OCI-LY7 (cell line): ENCODE results near the gene FKBP2. TPM values are rescaled to one million over a fixed set of nuclear protein-coding genes. Genes with fewer than 3 reads are reported as not detected.

Experiments used
- BruUV-seq: library from RNA; stranded (reverse); fragments of 400-500 nt; replicated peaks from 2 replicates; lab custom pipeline; 2021; lab: Mats Ljungman, UMichigan
- CTCF ChIA-PET: fragments of 300-600 bp; sonication (Branson Sonifier 250); formaldehyde crosslinking; loops from one replicate; lab custom pipeline; 2022; ENCODE audit warnings: antibody characterized with exemption; ENCODE audit not compliant: unreplicated experiment; lab: Charles Lee
- POLR2A ChIA-PET: fragments of 300-600 bp; sonication (Branson Sonifier 250); formaldehyde crosslinking; loops from one replicate; lab custom pipeline; 2022; ENCODE audit warnings: antibody characterized with exemption; lab: Charles Lee
- DNase-seq: peaks from one replicate; pipeline ENCODE4 v3.0.0-alpha.2; 2015; ENCODE audit warnings: low spot score
- H2AFZ ChIP-seq: fragments of 200-600 bp; sonication (generic), shearing (Covaris generic); 2 replicates; pipeline ENCODE4 v1.6.1; 2014; ENCODE audit warnings: mild to moderate bottlenecking, antibody characterized with exemption, low read length, moderate library complexity
- H3K27ac ChIP-seq: fragments of 200-600 bp; sonication (generic); 2 replicates; pipeline ENCODE4 v1.5.1; 2014; ENCODE audit warnings: mixed run types, low read depth, mild to moderate bottlenecking, moderate library complexity, low read length, inconsistent platforms; ENCODE audit not compliant: poor library complexity, severe bottlenecking
- H3K36me3 ChIP-seq: fragments of 200-600 bp; sonication (generic); 2 replicates; pipeline ENCODE4 v1.6.1; 2014; ENCODE audit warnings: mild to moderate bottlenecking, antibody characterized with exemption, low read length, moderate library complexity, mixed read lengths; ENCODE audit not compliant: insufficient read depth
- H3K4me1 ChIP-seq: fragments of 200-600 bp; sonication (generic); 2 replicates; pipeline ENCODE4 v1.5.1; 2014; ENCODE audit warnings: mild to moderate bottlenecking, low read length; ENCODE audit not compliant: insufficient read depth, poor library complexity, severe bottlenecking
- H3K4me2 ChIP-seq: fragments of 200-600 bp; sonication (generic); 2 replicates; pipeline ENCODE4 v1.6.1; 2014; ENCODE audit warnings: mild to moderate bottlenecking, low read length
- H3K4me3 ChIP-seq: fragments of 200-600 bp; sonication (generic); 2 replicates; pipeline ENCODE4 v1.5.1; 2014; ENCODE audit warnings: mild to moderate bottlenecking, low read depth, low read length; ENCODE audit not compliant: poor library complexity, severe bottlenecking
- H3K79me2 ChIP-seq: fragments of 200-600 bp; sonication (generic); 2 replicates; pipeline ENCODE4 v1.6.1; 2016; ENCODE audit warnings: low read depth, mild to moderate bottlenecking, low read length, moderate library complexity, mixed read lengths; ENCODE audit not compliant: insufficient read depth
- H3K9me2 ChIP-seq: fragments of 200-600 bp; sonication (generic); 2 replicates; pipeline ENCODE4 v1.6.1; 2016; ENCODE audit warnings: mild to moderate bottlenecking, low read length, mixed read lengths; ENCODE audit not compliant: insufficient read depth
- H3K9me3 ChIP-seq: fragments of 200-600 bp; sonication (generic); 2 replicates; pipeline ENCODE4 v1.6.1; 2014; ENCODE audit warnings: mild to moderate bottlenecking, mixed run types, low read length, mixed read lengths
- H4K20me1 ChIP-seq: fragments of 200-600 bp; sonication (generic); 2 replicates; pipeline ENCODE4 v1.6.1; 2014; ENCODE audit warnings: mild to moderate bottlenecking, antibody characterized with exemption, low read length, moderate library complexity, mixed read lengths; ENCODE audit not compliant: insufficient read depth
- CTCF ChIP-seq: fragments of 200-600 bp; sonication (generic); conservative IDR thresholded peaks from 2 replicates; pipeline ENCODE4 v1.5.1; 2014; ENCODE audit warnings: mild to moderate bottlenecking, antibody characterized with exemption, low read length, moderate library complexity, mixed read lengths
- EZH2phosphoT487 ChIP-seq: fragments of 200-600 bp; sonication (generic); IDR thresholded peaks from 2 replicates; pipeline ENCODE4 v1.6.1; 2018; ENCODE audit warnings: low read depth, borderline replicate concordance, mild to moderate bottlenecking, mixed run types, antibody characterized with exemption, low read length, moderate library complexity, mixed read lengths
- intact Hi-C: fragments of 100-400 bp; cut with micrococcal nuclease; formaldehyde crosslinking; loops from one replicate; pipeline ENCODE4 v1.10.0; 2022; ENCODE audit not compliant: unreplicated experiment
- total RNA-seq, 2 experiments: library from RNA; depleted of rRNA in 1 of 2; stranded (reverse); fragments of >200 nt in 1 of 2; shearing (Covaris generic) in 1 of 2; gene quantifications; 2 replicates each; pipeline ENCODE4 v1.2.3, GENCODE V29; 2014 to 2022

The FKBP2 gene
- total RNA-seq, 2 experiments from 2014 or later: 45.5 to 57.3 TPM

- Histone ChIP-seq H3K9me2 (no peaks in the 10 kb centered on the region), H3K4me2 (no peak overlapping the region), H3K4me1 (peaks cover 40% of the 10 kb centered on the region), H3K9me3 (no peaks in the 10 kb centered on the region), H2AFZ (no peak overlapping the region), H3K36me3 (no peaks in the 10 kb centered on the region), H4K20me1 (no peaks in the 10 kb centered on the region), H3K27ac (no peak overlapping the region), H3K4me3 (no peak overlapping the region), H3K79me2 (no peaks in the 10 kb centered on the region)
- ChIA-PET POLR2A (interaction anchor here (1.1 kb wide), 1 partner anchor 14 kb away, joined by 6 read pairs; no protein-coding TSS in a partner anchor), CTCF (no interaction called here)
- BruUV-seq: no TSS peak
- intact Hi-C loops: no loop called here
- DNase-seq: no peak
- TF ChIP-seq CTCF: no peak
- TF ChIP-seq EZH2phosphoT487: no peak
Observed at GRCh38 chr11:64253481-64253880, 12.6 kb downstream of the FKBP2 start.

- CTCF ChIA-PET: no interaction called here
- no TSS peak for BruUV-seq
- POLR2A ChIA-PET: interaction anchor here (1.1 kb wide), 1 partner anchor 13 kb away, joined by 6 read pairs; no protein-coding TSS in a partner anchor
Observed at GRCh38 chr11:64254326-64254725, 13.4 kb downstream of the FKBP2 start.

More at GRCh38 chr11:64254326-64254725, 13.4 kb downstream of the FKBP2 start:
- no peaks in the 10 kb centered on the region for H3K36me3 ChIP-seq
- no peaks in the 10 kb centered on the region for H3K9me3 ChIP-seq
- H3K4me1 ChIP-seq: peaks cover 36% of the 10 kb centered on the region
- no peak overlapping the region for H3K4me3 ChIP-seq
- TF ChIP-seq CTCF: no peak
- H3K79me2 ChIP-seq: no peaks in the 10 kb centered on the region
- H2AFZ ChIP-seq: no peak overlapping the region
- H3K9me2 ChIP-seq: no peaks in the 10 kb centered on the region
- intact Hi-C loops: no loop called here
- no peak for DNase-seq
- H4K20me1 ChIP-seq: no peaks in the 10 kb centered on the region
- H3K4me2 ChIP-seq: no peak overlapping the region
- H3K27ac ChIP-seq: no peak overlapping the region
